OCI-LY7 (cell line): ENCODE results near the gene CNPPD1. TPM values are rescaled to one million over a fixed set of nuclear protein-coding genes. Genes with fewer than 3 reads are reported as not detected.

Experiments used
- BruUV-seq: library from RNA; stranded (reverse); fragments of 400-500 nt; replicated peaks from 2 replicates; lab custom pipeline; 2021; lab: Mats Ljungman, UMichigan
- CTCF ChIA-PET: fragments of 300-600 bp; sonication (Branson Sonifier 250); formaldehyde crosslinking; loops from one replicate; lab custom pipeline; 2022; ENCODE audit warnings: antibody characterized with exemption; ENCODE audit not compliant: unreplicated experiment; lab: Charles Lee
- POLR2A ChIA-PET: fragments of 300-600 bp; sonication (Branson Sonifier 250); formaldehyde crosslinking; loops from one replicate; lab custom pipeline; 2022; ENCODE audit warnings: antibody characterized with exemption; lab: Charles Lee
- DNase-seq: peaks from one replicate; pipeline ENCODE4 v3.0.0-alpha.2; 2015; ENCODE audit warnings: low spot score
- H2AFZ ChIP-seq: fragments of 200-600 bp; sonication (generic), shearing (Covaris generic); 2 replicates; pipeline ENCODE4 v1.6.1; 2014; ENCODE audit warnings: mild to moderate bottlenecking, antibody characterized with exemption, low read length, moderate library complexity
- H3K27ac ChIP-seq: fragments of 200-600 bp; sonication (generic); 2 replicates; pipeline ENCODE4 v1.5.1; 2014; ENCODE audit warnings: mixed run types, low read depth, mild to moderate bottlenecking, moderate library complexity, low read length, inconsistent platforms; ENCODE audit not compliant: poor library complexity, severe bottlenecking
- H3K36me3 ChIP-seq: fragments of 200-600 bp; sonication (generic); 2 replicates; pipeline ENCODE4 v1.6.1; 2014; ENCODE audit warnings: mild to moderate bottlenecking, antibody characterized with exemption, low read length, moderate library complexity, mixed read lengths; ENCODE audit not compliant: insufficient read depth
- H3K4me1 ChIP-seq: fragments of 200-600 bp; sonication (generic); 2 replicates; pipeline ENCODE4 v1.5.1; 2014; ENCODE audit warnings: mild to moderate bottlenecking, low read length; ENCODE audit not compliant: insufficient read depth, poor library complexity, severe bottlenecking
- H3K4me2 ChIP-seq: fragments of 200-600 bp; sonication (generic); 2 replicates; pipeline ENCODE4 v1.6.1; 2014; ENCODE audit warnings: mild to moderate bottlenecking, low read length
- H3K4me3 ChIP-seq: fragments of 200-600 bp; sonication (generic); 2 replicates; pipeline ENCODE4 v1.5.1; 2014; ENCODE audit warnings: mild to moderate bottlenecking, low read depth, low read length; ENCODE audit not compliant: poor library complexity, severe bottlenecking
- H3K79me2 ChIP-seq: fragments of 200-600 bp; sonication (generic); 2 replicates; pipeline ENCODE4 v1.6.1; 2016; ENCODE audit warnings: low read depth, mild to moderate bottlenecking, low read length, moderate library complexity, mixed read lengths; ENCODE audit not compliant: insufficient read depth
- H3K9me2 ChIP-seq: fragments of 200-600 bp; sonication (generic); 2 replicates; pipeline ENCODE4 v1.6.1; 2016; ENCODE audit warnings: mild to moderate bottlenecking, low read length, mixed read lengths; ENCODE audit not compliant: insufficient read depth
- H3K9me3 ChIP-seq: fragments of 200-600 bp; sonication (generic); 2 replicates; pipeline ENCODE4 v1.6.1; 2014; ENCODE audit warnings: mild to moderate bottlenecking, mixed run types, low read length, mixed read lengths
- H4K20me1 ChIP-seq: fragments of 200-600 bp; sonication (generic); 2 replicates; pipeline ENCODE4 v1.6.1; 2014; ENCODE audit warnings: mild to moderate bottlenecking, antibody characterized with exemption, low read length, moderate library complexity, mixed read lengths; ENCODE audit not compliant: insufficient read depth
- CTCF ChIP-seq: fragments of 200-600 bp; sonication (generic); conservative IDR thresholded peaks from 2 replicates; pipeline ENCODE4 v1.5.1; 2014; ENCODE audit warnings: mild to moderate bottlenecking, antibody characterized with exemption, low read length, moderate library complexity, mixed read lengths
- EZH2phosphoT487 ChIP-seq: fragments of 200-600 bp; sonication (generic); IDR thresholded peaks from 2 replicates; pipeline ENCODE4 v1.6.1; 2018; ENCODE audit warnings: low read depth, borderline replicate concordance, mild to moderate bottlenecking, mixed run types, antibody characterized with exemption, low read length, moderate library complexity, mixed read lengths
- intact Hi-C: fragments of 100-400 bp; cut with micrococcal nuclease; formaldehyde crosslinking; loops from one replicate; pipeline ENCODE4 v1.10.0; 2022; ENCODE audit not compliant: unreplicated experiment
- total RNA-seq, 2 experiments: library from RNA; depleted of rRNA in 1 of 2; stranded (reverse); fragments of >200 nt in 1 of 2; shearing (Covaris generic) in 1 of 2; gene quantifications; 2 replicates each; pipeline ENCODE4 v1.2.3, GENCODE V29; 2014 to 2022

CNPPD1 gene
- total RNA-seq, 2 experiments from 2014 or later: 39.2 to 68.2 TPM

GRCh38 chr2:219123356-219124135 lies 53.2 kb downstream of the CNPPD1 start:
- Histone ChIP-seq H3K4me3 (no peak overlapping the region), H3K36me3 (no peaks in the 10 kb centered on the region), H2AFZ (no peak overlapping the region), H3K9me3 (no peaks in the 10 kb centered on the region), H3K9me2 (no peaks in the 10 kb centered on the region), H3K27ac (no peak overlapping the region), H3K4me2 (no peak overlapping the region), H3K79me2 (no peaks in the 10 kb centered on the region), H3K4me1 (no peaks in the 10 kb centered on the region), H4K20me1 (no peaks in the 10 kb centered on the region)
- DNase-seq: no peak
- BruUV-seq: no TSS peak
- CTCF ChIA-PET: interaction anchor here (0.8 kb wide), 1 partner anchor 10 kb away, joined by 3 read pairs; no protein-coding TSS in a partner anchor
- TF ChIP-seq CTCF: no peak
- POLR2A ChIA-PET: interaction anchor here (0.5 to 0.9 kb wide), 4 partner anchors 13 to 200 kb away, joined by 3 to 4 read pairs (median 3); no protein-coding TSS in a partner anchor
- intact Hi-C loops: no loop called here

- Histone ChIP-seq H3K9me3 (no peaks in the 10 kb centered on the region), H3K36me3 (no peaks in the 10 kb centered on the region), H2AFZ (no peak overlapping the region), H3K4me1 (no peaks in the 10 kb centered on the region), H3K9me2 (no peaks in the 10 kb centered on the region), H4K20me1 (no peaks in the 10 kb centered on the region), H3K4me2 (no peak overlapping the region), H3K27ac (no peak overlapping the region), H3K4me3 (no peak overlapping the region), H3K79me2 (no peaks in the 10 kb centered on the region)
- no peak for TF ChIP-seq CTCF
- no peak for TF ChIP-seq EZH2phosphoT487
- no TSS peak for BruUV-seq
- ChIA-PET POLR2A (interaction anchor here (0.7 to 0.8 kb wide), 2 partner anchors 13 to 128 kb away, joined by 3 read pairs; no protein-coding TSS in a partner anchor), CTCF (interaction anchor here (0.8 to 1.6 kb wide), 3 partner anchors 11 to 64 kb away, joined by 3 to 5 read pairs (median 3); no protein-coding TSS in a partner anchor)
- DNase-seq: no peak
- intact Hi-C loops: no loop called here
Observed at GRCh38 chr2:219122202-219122980, 54.3 kb downstream of the CNPPD1 start.

Other genes starting within 250 kb of the CNPPD1 start
- 0.09 and 0.41 TPM in 2 replicates for gene CDK5R2, start 217.3 kb downstream of the CNPPD1 start, total RNA-seq (2014; rRNA removed; shearing (Covaris generic))
- gene CDK5R2, start 217.3 kb downstream of the CNPPD1 start, total RNA-seq (2022): 0.57 and 0.63 TPM in 2 replicates
- gene FEV, start 191.7 kb downstream of the CNPPD1 start, total RNA-seq (2014; rRNA removed; shearing (Covaris generic)): not detected in 2 replicates
- not detected in 2 replicates for gene FEV, start 191.7 kb downstream of the CNPPD1 start, total RNA-seq (2022)
- gene CRYBA2, start 183.5 kb downstream of the CNPPD1 start, total RNA-seq (2014; rRNA removed; shearing (Covaris generic)): not detected in 2 replicates
- gene CRYBA2, start 183.5 kb downstream of the CNPPD1 start, total RNA-seq (2022): not detected in 2 replicates
- gene CFAP65, start 135.4 kb downstream of the CNPPD1 start, total RNA-seq (2014; rRNA removed; shearing (Covaris generic)): not detected in 2 replicates
- gene CFAP65, start 135.4 kb downstream of the CNPPD1 start, total RNA-seq (2022): not detected in 2 replicates
- not detected in 2 replicates for gene IHH, start 116.0 kb downstream of the CNPPD1 start, total RNA-seq (2014; rRNA removed; shearing (Covaris generic))
- gene IHH, start 116.0 kb downstream of the CNPPD1 start, total RNA-seq (2022): not detected in 2 replicates
- 12.7 and 14.9 TPM in 2 replicates for gene NHEJ1, start 16.1 kb downstream of the CNPPD1 start, total RNA-seq (2014; rRNA removed; shearing (Covaris generic))
- 12.3 and 14.3 TPM in 2 replicates for gene NHEJ1, start 16.1 kb downstream of the CNPPD1 start, total RNA-seq (2022)
- 2.7 and 4.0 TPM in 2 replicates for gene SLC23A3, start 6.9 kb downstream of the CNPPD1 start, total RNA-seq (2014; rRNA removed; shearing (Covaris generic))
- 3.1 and 6.7 TPM in 2 replicates for gene SLC23A3, start 6.9 kb downstream of the CNPPD1 start, total RNA-seq (2022)
- gene RETREG2, start 1.4 kb upstream of the CNPPD1 start, total RNA-seq (2014; rRNA removed; shearing (Covaris generic)): 44.9 and 59.1 TPM in 2 replicates
- 74.6 and 88.2 TPM in 2 replicates for gene RETREG2, start 1.4 kb upstream of the CNPPD1 start, total RNA-seq (2022)
- 42.4 and 51.6 TPM in 2 replicates for gene ZFAND2B, start 29.9 kb upstream of the CNPPD1 start, total RNA-seq (2014; rRNA removed; shearing (Covaris generic))
- 35.3 and 35.9 TPM in 2 replicates for gene ZFAND2B, start 29.9 kb upstream of the CNPPD1 start, total RNA-seq (2022)
- 4.0 and 6.4 TPM in 2 replicates for gene ABCB6, start 42.0 kb upstream of the CNPPD1 start, total RNA-seq (2014; rRNA removed; shearing (Covaris generic))
- gene ABCB6, start 42.0 kb upstream of the CNPPD1 start, total RNA-seq (2022): 8.4 and 10.2 TPM in 2 replicates
- 22.2 and 27.7 TPM in 2 replicates for gene ATG9A, start 52.7 kb upstream of the CNPPD1 start, total RNA-seq (2014; rRNA removed; shearing (Covaris generic))
- gene ATG9A, start 52.7 kb upstream of the CNPPD1 start, total RNA-seq (2022): 23.4 and 27.3 TPM in 2 replicates
- 57.8 and 91.0 TPM in 2 replicates for gene ANKZF1, start 52.9 kb upstream of the CNPPD1 start, total RNA-seq (2014; rRNA removed; shearing (Covaris generic))
- 73.2 and 82.4 TPM in 2 replicates for gene ANKZF1, start 52.9 kb upstream of the CNPPD1 start, total RNA-seq (2022)
- gene GLB1L, start 68.5 kb upstream of the CNPPD1 start, total RNA-seq (2014; rRNA removed; shearing (Covaris generic)): 2.7 and 8.6 TPM in 2 replicates
- gene GLB1L, start 68.5 kb upstream of the CNPPD1 start, total RNA-seq (2022): 6.4 and 6.9 TPM in 2 replicates
- gene STK16, start 68.6 kb upstream of the CNPPD1 start, total RNA-seq (2014; rRNA removed; shearing (Covaris generic)): 19.6 and 23.4 TPM in 2 replicates
- 39.5 and 42.8 TPM in 2 replicates for gene STK16, start 68.6 kb upstream of the CNPPD1 start, total RNA-seq (2022)
- not detected in 2 replicates for gene TUBA4B, start 76.3 kb upstream of the CNPPD1 start, total RNA-seq (2014; rRNA removed; shearing (Covaris generic))
- 0.28 TPM in 1 of 2 replicates, not detected in the other for gene TUBA4B, start 76.3 kb upstream of the CNPPD1 start, total RNA-seq (2022)
- gene TUBA4A, start 77.0 kb upstream of the CNPPD1 start, total RNA-seq (2014; rRNA removed; shearing (Covaris generic)): 62.8 and 96.0 TPM in 2 replicates
- 181 and 186 TPM in 2 replicates for gene TUBA4A, start 77.0 kb upstream of the CNPPD1 start, total RNA-seq (2022)
- gene DNAJB2, start 102.4 kb upstream of the CNPPD1 start, total RNA-seq (2014; rRNA removed; shearing (Covaris generic)): 49.9 and 53.0 TPM in 2 replicates
- 55.3 and 58.7 TPM in 2 replicates for gene DNAJB2, start 102.4 kb upstream of the CNPPD1 start, total RNA-seq (2022)
- gene PTPRN, start 132.5 kb upstream of the CNPPD1 start, total RNA-seq (2014; rRNA removed; shearing (Covaris generic)): not detected in 2 replicates
- not detected in 2 replicates for gene PTPRN, start 132.5 kb upstream of the CNPPD1 start, total RNA-seq (2022)
- gene RESP18, start 155.8 kb upstream of the CNPPD1 start, total RNA-seq (2014; rRNA removed; shearing (Covaris generic)): not detected in 2 replicates
- gene RESP18, start 155.8 kb upstream of the CNPPD1 start, total RNA-seq (2022): not detected in 2 replicates
- gene DNPEP, start 211.0 kb upstream of the CNPPD1 start, total RNA-seq (2014; rRNA removed; shearing (Covaris generic)): 39.3 and 40.5 TPM in 2 replicates
- gene DNPEP, start 211.0 kb upstream of the CNPPD1 start, total RNA-seq (2022): 54.2 and 63.6 TPM in 2 replicates
- gene DES, start 241.5 kb upstream of the CNPPD1 start, total RNA-seq (2014; rRNA removed; shearing (Covaris generic)): not detected in 2 replicates
- not detected in 2 replicates for gene DES, start 241.5 kb upstream of the CNPPD1 start, total RNA-seq (2022)